ENCODE measurements around the gene WDR54.

WDR54 gene

GRCh38 chr2:74424139-74424992 lies 2.8 kb downstream of the WDR54 start:
- Histone ChIP-seq H3K27me3 (ENCODE audit: insufficient read depth, insufficient read length) (peaks cover 17% of the 10 kb centered on the region), H3K36me3 (ENCODE audit: insufficient read depth, insufficient read length, low read length) (peaks cover 48% of the 10 kb centered on the region), H3K9me3 (ENCODE audit: insufficient read depth, low read length) (no peaks in the 10 kb centered on the region), H3K4me3 (ENCODE audit: insufficient read length, low read depth) (no peak overlapping the region), H3K4me1 (ENCODE audit: insufficient read depth, insufficient read length) (peaks cover 2% of the 10 kb centered on the region), H3K9ac (ENCODE audit: insufficient read length, low read depth) (no peak overlapping the region)
- DNase-seq (ENCODE audit: low read depth, low spot score): no peak
- TF ChIP-seq YY1 (IDR thresholded peaks at IDR 0.05; ENCODE audit: insufficient read depth, insufficient read length) (no peak), SUZ12 (IDR thresholded peaks at IDR 0.05; ENCODE audit: extremely low read depth, insufficient read depth, insufficient read length) (no peak), ZNF274 (IDR thresholded peaks at IDR 0.05; ENCODE audit: low read depth, low read length) (no peak)

GRCh38 chr2:74424995-74425406 lies 3.5 kb downstream of the WDR54 start:
- TF ChIP-seq SUZ12 (IDR thresholded peaks at IDR 0.05; ENCODE audit: extremely low read depth, insufficient read depth, insufficient read length) (no peak), ZNF274 (IDR thresholded peaks at IDR 0.05; ENCODE audit: low read depth, low read length) (no peak), YY1 (IDR thresholded peaks at IDR 0.05; ENCODE audit: insufficient read depth, insufficient read length) (no peak)
- no peak overlapping the region for H3K4me3 ChIP-seq (ENCODE audit: insufficient read length, low read depth)
- peaks cover 4% of the 10 kb centered on the region for H3K4me1 ChIP-seq (ENCODE audit: insufficient read depth, insufficient read length)
- peaks cover 14% of the 10 kb centered on the region for H3K27me3 ChIP-seq (ENCODE audit: insufficient read depth, insufficient read length)
- H3K36me3 ChIP-seq (ENCODE audit: insufficient read depth, insufficient read length, low read length): peaks cover 54% of the 10 kb centered on the region
- H3K9ac ChIP-seq (ENCODE audit: insufficient read length, low read depth): no peak overlapping the region
- H3K9me3 ChIP-seq (ENCODE audit: insufficient read depth, low read length): no peaks in the 10 kb centered on the region
- no peak for DNase-seq (ENCODE audit: low read depth, low spot score)

GRCh38 chr2:74425523-74425922 lies 4.0 kb downstream of the WDR54 start:
- Histone ChIP-seq H3K4me1 (ENCODE audit: insufficient read depth, insufficient read length) (peaks cover 4% of the 10 kb centered on the region), H3K4me3 (ENCODE audit: insufficient read length, low read depth) (no peak overlapping the region), H3K27me3 (ENCODE audit: insufficient read depth, insufficient read length) (peaks cover 9% of the 10 kb centered on the region), H3K9ac (ENCODE audit: insufficient read length, low read depth) (no peak overlapping the region), H3K36me3 (ENCODE audit: insufficient read depth, insufficient read length, low read length) (peaks cover 60% of the 10 kb centered on the region), H3K9me3 (ENCODE audit: insufficient read depth, low read length) (no peaks in the 10 kb centered on the region)
- TF ChIP-seq YY1 (IDR thresholded peaks at IDR 0.05; ENCODE audit: insufficient read depth, insufficient read length) (no peak), SUZ12 (IDR thresholded peaks at IDR 0.05; ENCODE audit: extremely low read depth, insufficient read depth, insufficient read length) (no peak), ZNF274 (IDR thresholded peaks at IDR 0.05; ENCODE audit: low read depth, low read length) (no peak)
- DNase-seq (ENCODE audit: low read depth, low spot score): no peak

DNA sequence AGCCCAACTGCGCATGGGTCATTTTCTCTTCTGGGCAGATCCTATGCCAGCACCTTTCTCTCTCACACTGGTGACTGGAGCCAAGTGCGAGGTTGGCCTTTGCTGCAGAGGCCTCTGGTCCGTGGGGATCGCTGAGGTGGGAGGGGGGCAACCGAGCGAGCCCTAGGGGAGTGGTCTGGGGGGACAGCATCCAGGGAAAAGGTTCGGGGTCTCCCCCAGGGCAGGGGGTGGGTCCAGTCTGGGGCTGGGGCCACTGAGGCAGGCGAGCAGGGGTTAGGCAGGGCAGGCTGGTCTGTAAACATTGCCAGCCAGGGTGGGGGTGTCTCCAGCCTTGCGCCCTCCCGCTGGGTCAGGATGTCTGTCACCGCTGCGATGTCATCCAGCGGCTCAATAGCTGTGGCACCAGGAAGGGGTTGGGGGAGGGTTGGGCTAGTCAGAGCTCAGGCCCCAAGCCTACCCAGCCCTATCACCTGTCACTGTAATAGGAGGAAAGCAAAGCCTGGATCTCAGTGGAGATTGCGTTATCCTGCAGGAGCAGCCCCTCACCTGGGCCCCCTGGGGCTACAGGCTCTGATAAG lies 4.7 kb downstream of the WDR54 start:
- TF ChIP-seq ZNF274 (IDR thresholded peaks at IDR 0.05; ENCODE audit: low read depth, low read length) (no peak), SUZ12 (IDR thresholded peaks at IDR 0.05; ENCODE audit: extremely low read depth, insufficient read depth, insufficient read length) (no peak), YY1 (IDR thresholded peaks at IDR 0.05; ENCODE audit: insufficient read depth, insufficient read length) (no peak)
- Histone ChIP-seq H3K27me3 (ENCODE audit: insufficient read depth, insufficient read length) (peaks cover 1% of the 10 kb centered on the region), H3K4me1 (ENCODE audit: insufficient read depth, insufficient read length) (peaks cover 4% of the 10 kb centered on the region), H3K36me3 (ENCODE audit: insufficient read depth, insufficient read length, low read length) (peaks cover 66% of the 10 kb centered on the region), H3K4me3 (ENCODE audit: insufficient read length, low read depth) (no peak overlapping the region), H3K9ac (ENCODE audit: insufficient read length, low read depth) (no peak overlapping the region), H3K9me3 (ENCODE audit: insufficient read depth, low read length) (no peaks in the 10 kb centered on the region)
- no peak for DNase-seq (ENCODE audit: low read depth, low spot score)

DNA sequence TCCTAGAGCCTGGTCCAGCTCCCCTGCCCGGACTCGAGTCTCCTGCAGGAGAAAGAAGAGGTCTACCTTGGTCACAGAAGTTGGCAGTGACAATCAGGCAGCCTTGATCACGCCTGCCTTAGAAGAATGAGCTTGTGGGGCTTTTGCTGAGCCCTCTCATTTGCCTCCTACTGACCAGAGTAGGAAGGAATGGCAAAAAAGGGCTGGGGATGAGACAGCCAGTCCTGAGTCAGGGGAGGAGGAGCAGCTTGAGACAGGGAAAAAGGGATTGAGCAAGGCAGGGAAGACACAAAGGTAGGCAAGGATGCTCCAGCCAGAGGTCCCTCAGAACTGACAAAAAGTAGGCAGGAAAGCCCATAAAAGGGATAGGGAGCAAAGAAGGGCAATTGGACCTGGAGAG lies 6.0 kb downstream of the WDR54 start:
- Histone ChIP-seq H3K4me3 (ENCODE audit: insufficient read length, low read depth) (no peak overlapping the region), H3K36me3 (ENCODE audit: insufficient read depth, insufficient read length, low read length) (peaks cover 78% of the 10 kb centered on the region), H3K9me3 (ENCODE audit: insufficient read depth, low read length) (no peaks in the 10 kb centered on the region), H3K9ac (ENCODE audit: insufficient read length, low read depth) (no peak overlapping the region), H3K27me3 (ENCODE audit: insufficient read depth, insufficient read length) (no peaks in the 10 kb centered on the region), H3K4me1 (ENCODE audit: insufficient read depth, insufficient read length) (peaks cover 2% of the 10 kb centered on the region)
- no peak for DNase-seq (ENCODE audit: low read depth, low spot score)
- TF ChIP-seq YY1 (IDR thresholded peaks at IDR 0.05; ENCODE audit: insufficient read depth, insufficient read length) (no peak), SUZ12 (IDR thresholded peaks at IDR 0.05; ENCODE audit: extremely low read depth, insufficient read depth, insufficient read length) (no peak), ZNF274 (IDR thresholded peaks at IDR 0.05; ENCODE audit: low read depth, low read length) (no peak)

DNA sequence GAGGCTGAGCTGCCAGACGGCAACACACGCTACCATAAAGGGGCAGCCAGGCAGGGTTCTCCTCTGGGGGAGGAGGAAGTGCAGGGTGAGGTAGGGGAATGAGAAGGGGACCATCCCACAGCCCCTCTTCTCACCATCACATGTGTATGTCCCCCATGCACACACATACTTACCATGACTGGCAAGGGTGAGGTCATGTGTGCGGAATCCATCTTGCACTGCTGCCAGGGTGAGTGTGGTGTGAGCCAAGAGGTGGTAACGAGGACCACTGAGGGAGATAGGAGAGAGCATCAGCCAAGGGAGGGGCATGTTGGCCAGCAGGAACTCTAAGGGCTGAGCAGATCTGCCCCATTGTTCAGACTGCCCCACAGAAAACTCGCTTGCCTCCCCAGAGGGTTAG lies 7.1 kb downstream of the WDR54 start:
- H3K27me3 ChIP-seq (ENCODE audit: insufficient read depth, insufficient read length): no peaks in the 10 kb centered on the region
- H3K4me1 ChIP-seq (ENCODE audit: insufficient read depth, insufficient read length): peaks cover 2% of the 10 kb centered on the region
- TF ChIP-seq YY1 (IDR thresholded peaks at IDR 0.05; ENCODE audit: insufficient read depth, insufficient read length): no peak
- no peak for TF ChIP-seq ZNF274 (IDR thresholded peaks at IDR 0.05; ENCODE audit: low read depth, low read length)
- TF ChIP-seq SUZ12 (IDR thresholded peaks at IDR 0.05; ENCODE audit: extremely low read depth, insufficient read depth, insufficient read length): no peak
- no peak overlapping the region for H3K9ac ChIP-seq (ENCODE audit: insufficient read length, low read depth)
- H3K4me3 ChIP-seq (ENCODE audit: insufficient read length, low read depth): no peak overlapping the region
- no peaks in the 10 kb centered on the region for H3K9me3 ChIP-seq (ENCODE audit: insufficient read depth, low read length)
- H3K36me3 ChIP-seq (ENCODE audit: insufficient read depth, insufficient read length, low read length): peaks cover 80% of the 10 kb centered on the region
- DNase-seq (ENCODE audit: low read depth, low spot score): no peak

All from NT2/D1 (cell line).